NCI-H2107 (cell line): ENCODE results near the gene HES1.
"Not testable (repeated sequence)": the region's sequence is repeated elsewhere in the genome, so short reads cannot be mapped to it uniquely, and the experiment has no call there.

Experiments used
- DNase-seq: peaks from one replicate; lab custom pipeline; 2025; lab: John Stamatoyannopoulos, UW

Gene HES1

DNA sequence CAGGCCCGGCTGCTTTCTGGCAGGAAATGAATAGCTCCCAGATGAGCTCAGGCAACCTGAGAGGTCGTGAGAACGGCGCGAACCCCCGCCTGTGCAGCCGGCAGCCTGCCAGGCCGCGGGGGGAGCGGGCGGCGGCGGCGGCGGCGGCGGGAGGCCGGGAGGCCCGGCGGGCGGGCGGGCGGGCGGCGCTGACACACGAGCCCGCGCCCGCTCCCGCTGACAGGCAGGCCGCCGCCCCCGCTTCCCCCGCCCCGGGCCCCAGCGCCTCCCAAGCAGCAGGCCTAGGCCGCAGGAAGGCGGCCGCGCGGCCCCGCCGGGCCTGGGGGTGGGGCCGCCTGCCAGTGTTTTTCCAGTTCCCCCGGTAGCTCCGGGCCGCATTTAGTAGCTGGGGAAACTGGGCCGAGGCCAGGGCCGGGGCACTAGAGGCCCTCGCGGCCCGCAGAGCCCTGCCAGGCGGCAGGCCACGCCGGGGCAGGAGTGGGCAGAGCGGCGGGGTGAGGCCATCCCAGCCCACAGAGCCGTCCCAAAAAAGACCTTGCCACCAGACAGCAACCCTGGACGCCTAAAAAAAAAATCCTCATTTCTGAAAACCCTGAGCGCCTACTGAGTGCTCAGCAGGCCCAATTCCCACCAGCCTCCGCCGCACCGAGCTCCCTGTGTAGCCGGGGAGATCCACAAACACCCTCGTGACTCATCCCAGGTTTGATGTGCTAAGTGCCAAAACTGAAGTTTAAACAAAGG lies 5.6 kb downstream of the HES1 start:
- DNase-seq = peak; percentile 94

DNA sequence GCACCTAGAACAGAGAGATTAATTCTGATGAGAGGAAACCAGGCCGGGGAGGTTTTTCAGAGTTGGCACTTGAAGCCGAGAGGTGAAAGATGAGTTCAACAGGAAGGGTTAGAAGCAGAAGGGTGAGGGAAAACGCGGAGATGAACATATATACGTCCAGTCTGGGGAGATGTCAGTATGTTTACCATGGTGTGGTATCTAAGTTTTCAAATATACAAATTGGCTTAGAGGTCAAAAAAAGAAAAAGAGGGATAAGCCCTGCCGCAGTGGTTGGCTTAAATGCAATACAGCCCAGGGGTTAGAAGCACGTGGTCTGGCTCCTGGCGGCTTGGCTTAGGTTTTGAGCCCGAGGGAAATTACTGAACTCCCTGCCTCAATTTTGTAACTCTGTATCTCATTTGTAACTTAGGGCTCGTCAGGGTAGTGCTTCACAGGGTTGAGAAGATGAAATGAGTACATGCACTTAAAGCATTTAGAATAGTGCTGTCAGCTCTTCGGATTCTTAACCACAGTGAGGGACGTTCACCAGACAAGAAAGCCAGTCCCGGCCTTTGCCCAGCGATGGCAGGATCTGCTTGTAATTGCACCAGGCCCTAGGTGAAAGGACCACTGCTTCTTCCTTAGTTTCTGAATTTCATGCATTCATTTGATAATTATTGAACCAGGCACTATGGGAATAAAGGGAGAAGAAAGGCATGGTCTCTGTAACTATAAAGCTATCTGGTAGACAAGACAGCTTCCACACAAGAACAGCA lies 6.4 kb downstream of the HES1 start:
- no peak for DNase-seq

DNA sequence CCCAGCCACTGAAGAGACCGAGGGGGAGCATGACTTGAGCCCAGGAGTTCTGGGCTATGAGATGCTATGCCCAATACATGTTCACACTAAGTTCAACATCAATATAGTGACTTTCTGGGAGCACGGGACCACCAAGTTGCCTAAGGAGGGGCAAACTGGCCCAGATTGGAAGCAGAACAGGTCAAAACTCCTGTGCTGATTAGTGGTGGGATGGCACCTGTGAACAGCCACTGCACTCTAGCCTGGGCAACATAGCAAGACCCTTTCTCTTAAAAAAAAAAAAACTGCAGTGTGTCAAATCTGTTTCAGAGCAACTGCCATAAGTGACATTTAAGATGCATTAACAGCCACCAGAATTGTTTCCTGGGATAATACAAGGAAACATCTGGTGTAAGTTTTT lies 9.8 kb downstream of the HES1 start:
- no peak for DNase-seq

DNA sequence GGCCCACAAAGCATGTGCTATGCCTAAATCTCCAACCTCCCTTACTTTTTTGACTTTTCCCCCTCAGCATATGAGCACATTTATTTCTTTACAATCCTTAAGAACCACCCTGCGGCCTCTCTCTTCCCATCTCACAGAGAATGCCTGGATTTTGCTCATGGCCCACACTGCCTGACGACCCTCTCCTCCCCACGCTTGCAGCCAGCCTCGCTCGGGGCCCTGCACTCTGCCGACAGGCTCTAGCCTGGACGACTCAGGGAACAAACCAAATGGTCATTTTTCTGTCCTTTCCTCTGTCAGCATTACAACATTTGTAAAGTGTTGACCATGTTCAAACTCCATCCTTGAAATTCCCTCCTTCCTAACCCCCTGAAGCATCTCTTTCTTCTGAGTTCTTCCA lies 11.7 kb downstream of the HES1 start:
- DNase-seq = no peak

DNA sequence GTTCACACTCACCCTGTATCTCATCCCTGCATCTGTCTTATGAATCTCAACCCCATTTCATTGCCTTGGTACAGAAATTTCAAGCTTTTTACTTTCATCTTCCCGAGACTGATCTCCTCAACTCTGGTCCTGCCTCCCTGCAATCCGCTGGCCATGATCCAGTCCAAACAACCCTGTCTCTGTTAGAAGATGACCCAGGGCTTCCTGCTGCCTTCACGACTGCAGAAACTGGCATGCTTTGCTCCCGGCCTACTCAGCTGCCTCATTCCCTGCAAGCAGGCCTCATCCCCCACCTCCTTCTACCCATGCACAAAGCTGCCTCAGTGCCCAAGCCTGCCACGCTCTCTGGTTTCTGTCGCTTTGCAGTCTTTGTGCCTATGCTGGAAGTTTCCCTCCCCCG lies 12.4 kb downstream of the HES1 start:
- no peak for DNase-seq

DNA sequence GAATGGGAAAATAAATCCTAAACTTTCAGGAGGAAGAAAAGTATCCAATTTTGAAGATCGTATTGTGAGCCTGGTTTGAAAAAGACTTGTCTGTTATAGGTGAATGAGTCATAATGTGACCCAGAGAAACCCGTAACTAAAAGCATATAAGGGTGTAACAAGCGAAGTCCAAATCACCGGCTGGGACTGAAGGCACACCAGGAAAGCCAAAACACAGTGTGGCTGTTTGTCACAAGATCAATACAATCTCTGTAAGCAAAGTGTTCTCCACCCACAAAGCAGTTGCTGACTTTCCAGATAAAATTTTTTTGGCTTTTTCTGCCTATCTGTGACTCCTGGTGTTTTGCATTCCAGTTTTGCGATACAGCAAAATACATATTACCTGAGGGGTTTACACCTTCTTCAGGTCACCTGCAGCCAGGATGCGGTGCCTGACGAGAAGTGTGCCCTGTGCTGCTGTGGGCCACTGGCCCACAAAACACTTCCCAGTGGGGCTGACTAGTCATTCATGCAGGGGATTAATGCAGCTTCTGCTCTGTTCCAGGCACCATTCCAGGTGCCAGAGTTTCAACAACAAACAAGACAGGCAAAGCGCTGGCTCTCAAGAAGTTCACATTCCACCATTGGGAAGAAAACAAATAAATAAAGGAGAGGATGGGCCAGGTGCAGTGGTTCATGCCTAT lies 14.4 kb downstream of the HES1 start:
- no peak for DNase-seq

DNA sequence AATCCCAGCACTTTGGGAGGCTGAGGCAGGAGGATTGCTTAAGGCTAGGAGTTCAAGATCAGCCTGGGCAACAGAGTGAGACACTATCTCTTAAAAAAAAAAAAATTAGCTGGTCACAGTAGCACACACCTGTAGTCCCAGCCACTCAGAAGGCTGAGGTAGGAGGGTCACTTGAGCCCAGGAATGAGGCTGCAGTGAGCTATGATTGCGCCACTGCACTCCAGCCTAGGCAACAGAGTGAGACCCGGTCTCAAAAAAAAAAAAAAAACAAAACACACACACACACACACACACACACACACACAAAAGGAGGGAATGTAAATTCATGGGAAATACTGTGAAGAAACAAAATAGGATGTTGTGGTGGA lies 15.0 kb downstream of the HES1 start:
- not testable (repeated sequence) for DNase-seq

DNA sequence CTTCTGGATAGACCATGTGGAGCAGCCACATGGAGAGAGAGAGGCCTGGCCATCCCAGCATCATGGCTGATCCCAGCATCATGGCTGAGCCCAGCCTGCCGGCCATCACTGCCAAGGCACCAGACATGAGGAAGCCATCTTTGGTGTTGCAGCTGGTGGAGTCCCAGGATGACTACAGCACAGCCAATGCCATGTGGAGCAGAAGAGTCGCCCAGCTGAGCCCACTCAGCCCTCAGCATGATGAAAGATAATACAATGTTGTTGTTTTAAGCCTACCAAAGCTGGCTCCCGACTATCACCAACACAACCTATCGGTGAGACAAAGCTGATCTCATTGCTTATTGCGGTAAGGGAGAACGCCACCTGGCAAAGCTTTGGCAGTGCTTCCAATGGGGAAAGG lies 18.4 kb downstream of the HES1 start:
- no peak for DNase-seq

DNA sequence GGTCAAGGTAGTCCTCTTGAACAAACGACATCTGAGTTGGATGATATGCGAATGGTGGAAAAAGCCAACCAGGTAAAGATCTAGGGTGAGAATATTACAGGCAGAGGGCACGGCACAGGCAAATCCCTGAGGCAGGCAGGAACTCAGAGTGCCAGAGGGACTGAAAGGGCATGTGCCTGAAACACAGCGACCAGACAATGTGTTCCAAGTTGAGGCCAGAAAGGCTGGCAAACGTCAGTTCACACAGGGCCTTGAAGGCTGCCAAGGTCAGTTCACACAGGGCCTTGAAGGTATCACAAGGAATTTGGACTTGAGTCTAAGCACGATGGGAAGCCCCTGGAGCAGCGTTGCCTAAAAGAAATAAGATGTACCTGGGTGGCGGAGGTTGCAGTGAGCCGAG lies 20.1 kb downstream of the HES1 start:
- no peak for DNase-seq

DNA sequence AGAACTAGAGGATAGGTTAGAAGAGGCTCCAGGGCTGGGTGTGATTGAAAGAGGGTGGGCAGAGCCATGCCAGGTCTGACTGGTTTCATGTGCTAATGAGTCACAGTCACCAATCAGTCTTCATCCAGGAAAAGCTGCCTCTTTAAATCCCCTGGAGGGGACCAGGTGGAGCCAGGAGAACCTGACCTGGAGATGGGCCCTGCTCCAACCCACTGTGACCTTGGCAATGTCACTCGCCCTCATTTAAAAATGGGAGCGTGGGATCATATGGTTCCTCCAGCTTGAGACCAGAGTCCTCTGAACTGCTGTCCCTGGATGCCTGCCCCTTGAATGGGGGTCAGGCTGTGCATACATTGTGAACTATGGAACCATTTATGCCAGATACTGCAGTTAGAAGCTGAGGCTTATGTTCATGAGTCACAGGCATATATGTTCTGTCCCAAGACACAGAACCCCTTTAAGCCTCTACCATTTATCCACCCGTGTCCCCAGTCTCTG lies 23.0 kb downstream of the HES1 start:
- no peak for DNase-seq

DNA sequence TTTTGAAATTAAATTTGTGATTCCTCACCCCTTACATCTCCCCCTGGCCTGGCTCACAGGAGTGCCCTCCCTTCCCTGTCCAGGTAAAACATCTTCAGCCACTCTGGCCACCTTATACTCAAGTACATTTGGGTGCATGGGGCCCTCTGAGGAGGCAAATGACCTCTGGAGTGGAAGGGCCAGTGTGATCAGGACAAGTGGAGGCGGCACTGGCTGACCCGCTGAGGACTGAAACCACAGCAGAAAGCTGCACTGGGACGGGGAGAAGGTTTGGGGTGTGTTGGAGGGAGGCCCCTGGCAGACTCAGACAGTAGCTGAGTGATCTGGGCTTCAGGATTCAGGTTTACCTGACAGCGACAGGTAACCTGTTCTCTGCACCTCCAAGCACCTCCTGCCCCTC lies 24.2 kb downstream of the HES1 start:
- DNase-seq = no peak

DNA sequence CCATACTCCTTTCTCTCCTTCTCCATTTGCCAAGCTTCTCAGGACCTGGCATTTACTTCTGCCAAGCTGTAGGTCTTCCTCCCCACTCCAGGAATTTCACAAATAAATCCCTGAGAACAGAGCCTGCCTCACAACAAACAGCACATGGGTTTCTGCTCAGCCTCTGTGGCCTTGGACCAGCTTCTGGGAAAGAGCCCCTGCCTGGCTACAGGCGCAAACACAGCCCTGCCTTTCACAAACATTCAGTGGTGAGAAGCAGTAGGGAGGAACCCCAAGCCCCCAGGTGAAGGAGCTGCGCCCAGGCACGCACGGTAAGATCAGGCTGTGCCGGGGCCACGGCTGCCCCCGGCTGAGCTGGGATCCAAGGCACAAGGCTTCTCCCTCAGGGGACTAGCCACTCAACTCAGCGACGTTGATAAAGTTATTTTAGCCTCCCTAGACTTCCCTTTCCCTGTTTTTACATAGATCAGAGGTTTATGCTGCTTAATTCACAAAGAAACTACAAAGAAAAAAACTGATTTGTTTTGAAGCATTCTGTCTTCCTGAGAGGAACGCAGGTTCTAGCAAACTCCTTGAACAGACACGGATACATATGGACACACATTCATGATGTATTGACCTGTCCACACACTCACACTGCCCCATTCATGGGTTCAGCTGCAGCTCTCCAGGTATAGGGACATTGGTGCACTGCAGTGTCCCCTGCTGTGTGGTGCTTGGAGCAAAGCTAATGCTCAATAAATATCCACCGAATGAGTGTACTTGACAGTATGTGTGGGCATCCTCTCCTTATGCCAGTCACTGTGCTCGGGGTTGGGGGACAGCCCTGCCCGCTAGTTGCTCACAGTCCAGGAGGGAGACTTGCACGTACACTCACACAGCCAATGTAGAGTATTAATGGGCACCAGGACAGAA lies 25.4 kb downstream of the HES1 start:
- no peak for DNase-seq

DNA sequence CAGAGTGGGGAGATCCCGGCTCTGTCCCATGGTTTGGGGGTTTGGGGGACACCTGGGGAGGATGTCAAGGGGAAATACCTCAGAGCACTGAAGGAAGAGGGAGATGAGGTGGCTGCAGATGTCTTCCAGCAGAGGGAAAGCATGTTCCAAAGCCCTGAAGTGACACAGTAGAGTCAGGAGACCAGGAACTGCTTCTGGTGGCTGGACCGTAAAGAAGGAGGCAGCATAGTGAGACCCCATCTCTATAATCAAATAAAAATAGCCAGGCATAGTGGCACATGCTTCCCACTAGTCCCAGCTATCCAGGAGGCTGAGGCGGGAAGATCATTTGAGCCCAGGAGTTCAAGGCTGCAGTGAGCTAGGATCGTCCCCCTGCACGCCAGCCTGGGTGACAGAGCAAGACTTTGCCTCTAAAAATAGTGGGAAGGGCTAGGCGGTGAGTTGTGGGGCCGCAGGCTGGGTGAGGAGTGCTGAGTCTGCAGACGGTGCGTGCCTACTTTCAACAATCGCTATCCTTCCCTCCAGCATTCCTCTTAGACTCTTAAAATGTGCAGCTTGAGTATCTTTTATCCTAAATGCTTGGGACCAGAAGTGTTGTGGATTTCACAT lies 26.2 kb downstream of the HES1 start:
- DNase-seq = no peak

DNA sequence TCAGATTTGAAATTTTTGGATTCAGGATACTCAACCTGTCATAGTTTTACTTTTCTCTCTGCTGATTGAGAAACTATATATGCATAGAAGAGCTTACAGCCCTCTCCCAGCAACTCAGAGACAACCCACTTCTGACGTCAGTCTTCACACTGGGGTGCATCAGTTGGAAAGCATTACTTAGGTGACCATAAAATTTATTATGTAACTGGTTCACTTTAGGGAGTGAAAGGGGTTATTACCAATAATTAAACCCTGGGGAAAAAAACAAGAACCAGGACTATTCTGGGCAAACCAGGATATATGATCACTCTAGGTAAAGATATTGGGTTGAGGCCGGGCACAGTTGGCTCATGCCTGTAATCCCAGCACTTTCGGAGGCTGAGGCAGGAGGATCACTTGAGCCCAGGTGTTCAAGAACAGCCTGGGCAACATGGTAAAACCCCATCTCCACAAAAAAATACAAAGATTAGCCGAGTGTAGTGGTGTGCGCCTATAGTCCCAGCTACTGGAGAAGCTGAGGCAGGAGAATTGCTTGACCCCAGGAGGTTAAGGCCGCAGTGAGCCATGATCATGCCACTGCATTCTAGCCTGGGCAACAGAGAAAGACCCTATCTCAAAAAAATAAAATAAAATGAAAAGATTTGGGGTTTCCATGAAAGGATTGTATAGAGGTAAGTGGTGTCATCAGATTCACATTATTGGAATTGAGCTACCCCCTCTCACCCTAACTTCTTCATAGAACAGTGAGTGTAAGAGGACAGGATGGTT lies 27.1 kb downstream of the HES1 start:
- no peak for DNase-seq

DNA sequence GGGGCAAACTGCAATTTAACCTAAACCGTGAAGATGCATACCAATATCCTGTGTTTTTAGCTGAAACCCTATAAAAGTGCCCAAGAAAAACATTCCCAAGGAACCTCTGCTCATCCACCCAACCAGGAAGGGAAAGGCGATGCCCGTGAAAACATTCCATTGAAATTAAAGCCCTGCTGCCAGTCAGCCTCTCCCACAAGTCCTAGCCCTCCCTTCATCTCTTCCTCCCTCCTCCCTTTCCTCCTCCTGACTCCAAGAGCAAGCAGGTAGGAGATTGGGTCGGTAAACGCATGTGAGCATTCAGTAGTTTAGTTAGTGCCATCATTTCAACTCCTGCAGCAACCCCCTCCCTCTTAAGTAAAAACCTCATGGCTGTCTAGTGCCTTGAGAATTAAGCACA lies 27.7 kb downstream of the HES1 start:
- no peak for DNase-seq

DNA sequence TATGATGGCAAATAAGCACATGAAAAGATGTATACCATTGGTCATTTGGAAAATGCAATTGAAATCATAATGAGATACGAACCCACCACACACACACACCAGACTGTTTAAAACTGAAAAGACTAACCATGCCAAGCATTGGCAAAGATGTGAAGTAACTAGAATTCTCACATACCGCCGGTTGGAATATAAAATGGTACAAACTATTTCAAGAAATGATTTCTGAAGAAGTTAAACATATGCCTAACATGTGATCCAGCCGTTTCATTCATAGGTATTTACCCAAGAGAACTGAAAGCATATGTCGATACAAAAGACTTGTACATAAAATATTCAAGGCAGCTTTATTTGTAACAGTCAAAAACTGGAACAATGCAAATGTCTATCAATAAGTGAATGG lies 28.9 kb downstream of the HES1 start:
- DNase-seq = no peak

DNA sequence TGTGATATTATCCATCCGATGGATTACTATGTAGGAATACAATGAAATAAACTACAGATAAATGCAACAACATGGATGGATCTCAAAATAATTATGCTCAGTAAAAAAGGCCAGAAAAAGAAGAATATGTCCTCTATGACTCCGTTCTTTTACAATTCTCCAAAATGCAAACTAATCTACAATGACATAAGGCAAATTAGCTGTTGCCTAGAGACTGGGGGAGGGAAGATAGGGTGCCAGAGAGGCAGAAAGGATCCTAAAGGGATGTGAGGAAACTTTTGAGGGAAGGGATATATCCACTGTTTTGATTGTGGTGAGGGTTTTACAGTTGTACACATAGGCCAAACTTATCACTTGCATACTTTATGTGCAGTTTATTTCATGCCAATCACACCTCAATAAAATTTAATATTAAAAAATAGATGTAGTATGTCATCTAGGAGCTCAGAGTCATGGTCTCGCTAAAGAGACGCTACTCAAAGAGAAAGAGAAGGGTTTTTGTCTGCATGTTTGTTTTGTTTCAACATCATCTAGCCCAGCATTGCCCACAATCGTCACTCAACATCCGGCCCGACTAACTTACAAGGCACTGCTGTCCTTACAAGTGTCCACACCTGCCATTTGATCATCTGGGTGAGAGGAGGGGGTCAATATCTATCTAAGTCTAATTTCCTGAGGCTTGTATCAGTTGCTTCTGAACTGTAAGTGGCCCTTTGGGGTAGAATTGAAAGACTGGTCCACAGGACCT lies 29.5 kb downstream of the HES1 start:
- DNase-seq = no peak

DNA sequence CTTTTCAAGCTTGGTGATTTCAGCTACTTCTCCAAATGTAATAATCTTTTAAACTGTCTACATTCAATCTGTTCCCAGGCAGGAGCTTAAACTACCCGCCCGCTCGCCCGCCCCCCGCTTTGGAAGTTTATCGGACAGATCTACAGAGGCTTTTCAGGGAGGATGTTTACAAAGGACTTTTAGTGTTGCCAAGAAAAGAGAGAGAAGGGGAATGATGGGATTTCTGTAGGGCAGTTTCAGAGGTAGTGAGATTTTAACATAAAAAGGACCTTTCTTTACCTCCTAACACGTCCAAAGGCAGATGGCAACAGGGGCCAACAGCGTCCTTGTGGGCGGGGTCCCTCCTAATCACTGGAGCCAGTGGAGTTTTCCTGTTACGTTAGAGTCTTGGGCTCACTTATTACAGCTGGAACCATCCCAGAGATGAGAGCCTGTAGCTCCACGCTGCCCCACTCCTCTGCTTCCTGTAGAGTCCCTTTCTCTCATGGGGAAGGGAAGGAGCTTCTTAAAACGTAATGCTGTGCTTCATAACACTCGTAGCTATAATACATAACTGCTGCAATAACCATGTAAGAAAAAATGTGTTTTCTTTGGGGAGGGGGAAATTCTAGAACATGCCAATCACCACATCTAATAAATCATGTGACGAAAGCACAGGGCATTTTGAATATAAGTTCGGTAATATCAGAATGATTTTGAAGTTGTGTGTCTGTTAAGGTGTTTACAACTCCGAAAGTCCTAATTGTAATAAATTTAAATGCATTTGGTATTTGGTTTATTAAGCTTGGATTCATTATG lies 30.9 kb downstream of the HES1 start:
- DNase-seq = no peak
